Measurements from ENCODE around the gene PEX3.
"Not testable (repeated sequence)": the region's sequence is repeated elsewhere in the genome, so short reads cannot be mapped to it uniquely, and the experiment has no call there.

PEX3 gene

DNA sequence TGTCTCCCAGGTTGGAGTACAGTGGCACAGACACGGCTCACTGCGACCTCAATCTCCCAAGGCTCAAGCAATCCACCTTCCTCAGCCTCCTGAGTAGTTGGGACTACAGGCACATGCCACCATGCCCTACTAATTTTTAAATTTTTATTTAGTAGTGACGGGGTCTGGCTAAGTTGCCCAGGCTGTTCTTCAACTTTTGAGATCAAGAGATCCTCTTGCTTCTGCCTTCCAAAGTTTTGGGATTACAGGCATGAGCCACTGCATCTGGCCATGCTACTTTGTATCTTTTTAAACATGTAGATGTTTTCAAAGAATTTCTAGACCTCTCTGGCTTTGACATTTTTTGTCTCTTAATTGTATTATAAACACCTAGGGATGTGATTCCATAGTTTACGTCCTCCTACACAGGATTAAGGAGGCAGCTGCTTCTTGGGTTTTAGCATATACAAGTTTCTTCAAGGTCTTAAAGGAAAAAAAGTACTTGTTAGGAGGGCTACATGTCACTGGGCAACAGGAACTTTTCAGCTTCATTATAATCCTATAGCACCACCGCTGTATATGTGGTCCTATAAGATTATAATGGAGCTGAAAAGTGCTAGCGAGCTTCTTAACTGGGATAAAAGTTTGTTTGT, 1.4 kb upstream of the PEX3 start:
- DNase-seq: no peak

DNA sequence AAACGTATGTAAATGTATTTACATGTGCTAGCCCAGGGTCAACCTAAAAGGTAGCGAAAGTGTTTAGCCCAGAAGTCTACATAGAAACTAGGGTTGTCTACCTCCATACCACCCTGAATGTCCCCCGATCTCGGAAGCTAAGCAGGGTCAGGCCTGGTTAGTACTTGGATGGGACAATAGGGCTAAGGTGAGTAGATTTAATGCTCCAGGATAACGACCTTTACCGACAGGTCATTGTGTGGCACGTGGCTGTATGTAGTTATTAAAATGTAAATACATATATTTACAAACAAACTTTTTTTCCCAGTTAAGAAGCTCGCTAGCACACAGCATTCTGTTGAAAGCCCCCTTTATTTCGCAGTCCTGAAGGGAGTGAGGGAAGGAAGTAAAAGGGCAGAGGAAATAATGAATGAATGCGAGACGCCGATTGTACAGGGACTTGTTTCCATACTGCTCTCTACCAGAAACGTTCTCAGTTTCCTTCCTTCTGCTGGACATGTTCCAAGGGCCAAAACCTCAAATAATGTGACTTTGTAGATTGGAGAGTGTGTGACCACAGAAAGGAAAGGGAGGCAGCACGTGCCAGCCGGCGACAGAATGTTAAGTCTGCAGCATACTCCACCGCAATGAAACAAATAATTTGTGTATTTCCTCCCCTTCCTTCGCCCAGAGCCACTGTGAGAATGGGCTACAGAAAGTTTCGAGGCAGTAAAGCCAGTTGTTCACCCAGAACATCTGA, 722 bp upstream of the PEX3 start:
- no peak for DNase-seq

GRCh38 chr6:143451531-143451930, 926 bp downstream of the PEX3 start:
- no peak for DNase-seq

DNA sequence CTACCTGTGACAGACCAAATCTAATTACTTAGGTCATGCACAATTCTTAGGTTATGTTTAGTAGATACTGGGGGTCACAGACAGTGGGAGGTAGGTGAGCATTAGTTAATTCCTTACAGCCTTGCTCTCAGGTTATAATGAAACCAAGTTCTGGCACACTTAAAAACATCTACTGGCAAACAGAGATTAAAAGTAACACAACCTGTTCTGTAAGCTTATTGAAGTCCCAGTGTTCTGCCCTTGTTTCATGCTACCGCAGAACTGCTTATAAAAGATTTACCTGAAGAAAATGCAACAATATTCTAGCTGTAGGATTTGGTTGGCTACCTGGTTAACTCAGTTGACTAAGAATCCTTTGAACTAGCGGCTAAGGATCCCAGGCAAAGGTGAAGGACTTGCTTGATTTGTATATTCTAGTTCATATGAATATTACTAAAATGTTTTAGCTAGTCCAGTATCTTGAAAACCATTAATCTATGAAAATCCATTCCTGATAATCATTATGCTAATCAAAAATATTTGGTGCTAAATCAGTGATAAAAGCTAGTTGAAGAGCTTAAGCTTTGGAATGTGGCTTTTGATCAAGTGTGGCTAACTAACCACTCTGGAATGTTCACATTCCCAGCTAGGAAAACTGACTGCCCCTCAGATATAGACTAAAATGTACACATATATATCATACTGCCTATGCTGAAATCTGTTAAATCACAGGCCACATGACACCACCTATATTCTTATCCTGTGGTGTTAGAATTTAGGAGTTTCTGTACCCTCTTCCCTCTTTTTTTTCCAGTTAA, 7.2 kb downstream of the PEX3 start:
- no peak for DNase-seq

GRCh38 chr6:143465546-143465945, 14.9 kb downstream of the PEX3 start:
- DNase-seq: no peak

GRCh38 chr6:143468026-143468425, 17.4 kb downstream of the PEX3 start:
- DNase-seq: no peak

DNA sequence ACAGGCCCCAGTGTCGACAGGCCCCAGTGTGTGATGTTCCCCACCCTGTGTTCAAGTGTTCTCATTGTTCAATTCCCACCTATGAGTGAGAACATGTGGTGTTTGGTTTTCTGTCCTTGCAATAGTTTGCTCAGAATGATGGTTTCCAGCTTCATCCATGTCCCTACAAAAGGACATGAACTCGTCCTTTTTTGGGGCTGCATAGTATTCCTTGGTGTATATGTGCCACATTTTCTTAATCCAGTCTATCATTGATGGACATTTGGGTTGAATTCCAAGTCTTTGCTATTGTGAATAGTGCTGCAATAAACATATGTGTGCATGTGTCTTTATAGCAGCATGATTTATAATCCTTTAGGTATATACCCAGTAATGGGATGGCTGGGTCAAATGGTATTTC, 18.2 kb downstream of the PEX3 start:
- not testable (repeated sequence) for DNase-seq

GRCh38 chr6:143471822-143472221, 21.2 kb downstream of the PEX3 start:
- DNase-seq: no peak

DNA sequence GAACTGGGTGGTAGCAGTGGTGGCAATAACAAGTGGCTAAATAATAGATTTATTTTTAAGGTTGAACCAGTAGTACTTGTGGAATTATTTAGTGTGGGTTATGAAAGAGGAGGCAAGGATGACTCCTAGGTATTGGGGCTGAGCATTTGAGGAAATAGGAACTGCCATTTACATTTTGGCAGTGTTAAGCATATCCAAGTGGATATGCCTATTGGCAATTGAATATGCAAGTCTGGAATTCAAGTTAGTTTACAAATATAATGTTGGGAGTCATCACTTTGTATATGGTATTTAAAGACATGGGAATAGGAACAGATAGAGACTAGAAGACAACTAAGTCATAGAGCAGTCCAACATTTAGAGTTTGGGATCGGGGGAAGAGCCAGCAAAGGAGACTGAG, 25.9 kb downstream of the PEX3 start:
- no peak for DNase-seq

DNA sequence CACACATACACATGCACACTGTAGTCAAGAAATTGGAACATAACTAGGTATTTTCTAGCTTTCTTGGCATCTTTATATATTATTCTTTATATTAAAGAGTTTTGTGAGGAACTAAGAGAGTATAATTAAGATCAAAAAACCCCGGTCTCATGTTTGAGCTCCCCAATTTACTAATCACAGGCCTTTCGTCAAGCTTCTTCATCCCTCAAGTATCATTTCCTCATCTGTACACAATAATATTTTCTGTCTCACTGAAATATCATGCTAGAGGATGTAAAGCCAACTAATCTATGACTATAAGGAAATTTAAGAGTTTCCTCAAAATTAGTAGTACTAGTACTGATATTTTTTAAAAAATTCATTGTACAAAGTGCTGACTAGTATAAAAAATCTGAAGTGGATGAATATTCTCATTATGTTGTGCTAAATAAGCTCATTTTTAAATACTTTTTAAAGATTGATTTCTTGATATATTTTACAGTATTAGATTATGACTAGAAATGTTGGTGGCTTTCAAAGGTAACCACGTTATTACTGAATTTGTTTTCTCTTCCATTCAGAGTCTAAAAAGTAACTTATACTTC, 28.0 kb downstream of the PEX3 start:
- no peak for DNase-seq

DNA sequence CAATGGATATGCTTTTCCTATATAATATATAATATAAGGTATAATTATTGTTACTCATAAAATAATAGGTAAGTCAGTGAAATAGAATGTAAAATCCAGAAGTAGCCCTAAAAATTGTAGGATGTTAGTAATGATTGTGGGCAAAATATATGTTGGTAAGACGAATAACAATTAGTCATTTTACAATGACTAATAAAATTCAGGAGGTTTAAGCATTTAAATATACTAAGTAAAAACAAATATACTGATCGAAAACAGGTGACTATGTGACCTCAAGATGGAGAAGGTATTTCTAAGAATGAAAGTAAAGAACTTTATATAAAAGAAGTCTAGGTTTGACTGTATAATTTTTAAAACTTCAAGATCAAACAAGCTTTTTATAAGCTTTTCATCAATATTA, 32.0 kb downstream of the PEX3 start:
- no peak for DNase-seq

- no peak for DNase-seq
Measured at GRCh38 chr6:143485967-143486366, 35.4 kb downstream of the PEX3 start.

- no peak for DNase-seq
Measured at GRCh38 chr6:143486752-143487151, 36.1 kb downstream of the PEX3 start.

- no peak for DNase-seq
Measured at GRCh38 chr6:143490244-143490643, 39.6 kb downstream of the PEX3 start.

DNA sequence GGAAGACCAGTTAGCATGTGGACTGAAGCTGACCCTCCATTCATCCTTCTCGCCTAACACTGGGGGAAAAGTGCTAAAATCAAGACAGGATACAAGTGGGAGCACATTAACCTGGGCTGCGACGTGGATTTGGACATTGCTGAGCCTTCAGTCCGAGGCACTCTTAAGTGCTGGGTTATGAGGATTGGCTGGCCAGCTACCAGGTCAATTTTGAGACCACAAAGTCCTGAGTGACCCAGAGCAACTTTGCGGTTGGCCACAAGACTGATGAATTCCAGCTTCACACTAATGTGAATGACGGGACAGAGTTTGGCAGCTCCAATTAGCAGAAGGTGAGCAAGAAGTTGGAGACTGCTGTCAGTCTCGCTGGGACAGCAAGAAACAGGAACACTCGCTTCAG, 40.2 kb downstream of the PEX3 start:
- DNase-seq: no peak

GRCh38 chr6:143496974-143497373, 46.4 kb downstream of the PEX3 start:
- DNase-seq: no peak

DNA sequence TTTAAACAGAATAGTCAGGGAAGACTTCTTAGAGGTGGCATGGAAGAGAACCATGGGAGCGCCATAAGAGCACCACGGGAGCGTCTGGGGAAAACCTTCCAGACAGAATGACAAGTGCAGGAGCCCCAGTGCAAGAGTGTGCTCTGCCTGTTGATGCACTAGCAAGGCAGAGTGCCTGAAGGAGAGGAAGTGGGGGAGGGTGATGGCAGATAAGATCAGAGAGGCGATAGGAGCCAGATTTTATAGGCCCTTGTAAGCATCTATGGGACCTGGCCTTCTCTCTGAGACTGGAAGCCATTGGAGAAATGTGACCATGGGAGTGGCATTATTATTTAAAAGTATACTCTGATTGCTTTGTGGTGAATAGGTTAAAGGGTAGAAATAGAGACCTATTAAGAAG, 47.8 kb downstream of the PEX3 start:
- DNase-seq: no peak

DNA sequence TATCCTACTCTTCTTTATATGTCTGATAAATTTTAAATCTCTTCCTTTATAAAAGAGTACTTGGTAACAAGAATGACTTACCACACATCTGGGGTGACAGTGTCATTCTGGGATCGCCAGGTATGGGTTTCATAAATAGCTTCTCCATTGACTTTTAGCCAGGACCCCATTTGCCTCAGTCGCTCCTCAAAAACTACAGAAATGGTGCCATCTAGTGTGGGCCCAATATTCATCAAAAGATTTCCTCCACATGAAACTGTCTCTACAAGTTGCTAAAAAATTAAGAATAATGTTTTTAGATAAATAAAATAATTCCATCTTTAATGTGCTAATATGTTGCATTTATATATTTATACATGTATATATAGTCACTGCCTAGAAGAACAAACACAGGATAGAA, 51.2 kb downstream of the PEX3 start:
- DNase-seq: no peak

GRCh38 chr6:143504369-143504768, 53.8 kb downstream of the PEX3 start:
- DNase-seq: no peak

- DNase-seq: no peak
Measured at GRCh38 chr6:143505111-143505510, 54.5 kb downstream of the PEX3 start.

GRCh38 chr6:143505537-143505936, 54.9 kb downstream of the PEX3 start:
- DNase-seq: no peak

DNA sequence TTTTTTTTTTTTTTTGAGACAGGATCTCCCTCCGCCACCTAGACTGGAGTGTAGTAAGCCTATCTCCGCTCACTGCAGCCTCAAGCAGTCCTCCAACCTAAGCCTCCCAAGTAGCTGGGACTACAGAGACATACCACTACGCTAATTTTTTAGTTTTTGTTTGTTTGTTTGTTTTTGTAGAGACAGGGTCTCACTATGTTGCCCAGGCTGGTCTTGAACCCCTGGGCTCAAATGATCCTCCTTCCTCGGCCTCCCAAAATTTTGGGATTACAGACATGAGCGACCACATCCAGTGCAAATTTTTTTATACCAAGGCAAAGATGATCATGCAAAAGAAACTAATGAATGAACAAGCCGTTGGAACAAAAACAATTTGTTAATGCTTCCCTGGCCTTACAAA, 55.6 kb downstream of the PEX3 start:
- DNase-seq: no peak

DNA sequence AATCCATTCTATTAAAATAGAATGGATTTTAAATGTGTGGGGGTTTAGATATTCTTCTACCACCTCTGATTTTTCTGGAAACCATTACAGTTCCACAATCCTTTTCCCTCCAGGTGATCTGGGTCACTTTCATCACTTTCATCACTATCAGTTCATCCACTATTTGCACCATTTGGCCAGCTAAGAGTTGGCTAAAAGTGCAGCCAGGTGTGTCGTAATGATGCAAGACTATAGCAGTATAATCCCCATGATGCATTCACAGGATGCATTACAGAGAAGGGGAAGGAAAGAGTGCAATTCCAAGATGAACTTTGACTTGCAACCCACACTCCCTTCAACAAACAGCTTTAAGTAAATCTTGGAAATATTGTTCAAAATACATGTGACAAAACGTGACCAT, 56.0 kb downstream of the PEX3 start:
- no peak for DNase-seq
